SHP77 treated with DMSO at 0.1 percent for 48 hours (cell line): ENCODE results near the gene CHST2.
"Not testable (repeated sequence)": the region's sequence is repeated elsewhere in the genome, so short reads cannot be mapped to it uniquely, and the experiment has no call there.

ENCODE experiments used
- DNase-seq: peaks from one replicate; lab custom pipeline; 2025; lab: John Stamatoyannopoulos, UW

The CHST2 gene, protein sequence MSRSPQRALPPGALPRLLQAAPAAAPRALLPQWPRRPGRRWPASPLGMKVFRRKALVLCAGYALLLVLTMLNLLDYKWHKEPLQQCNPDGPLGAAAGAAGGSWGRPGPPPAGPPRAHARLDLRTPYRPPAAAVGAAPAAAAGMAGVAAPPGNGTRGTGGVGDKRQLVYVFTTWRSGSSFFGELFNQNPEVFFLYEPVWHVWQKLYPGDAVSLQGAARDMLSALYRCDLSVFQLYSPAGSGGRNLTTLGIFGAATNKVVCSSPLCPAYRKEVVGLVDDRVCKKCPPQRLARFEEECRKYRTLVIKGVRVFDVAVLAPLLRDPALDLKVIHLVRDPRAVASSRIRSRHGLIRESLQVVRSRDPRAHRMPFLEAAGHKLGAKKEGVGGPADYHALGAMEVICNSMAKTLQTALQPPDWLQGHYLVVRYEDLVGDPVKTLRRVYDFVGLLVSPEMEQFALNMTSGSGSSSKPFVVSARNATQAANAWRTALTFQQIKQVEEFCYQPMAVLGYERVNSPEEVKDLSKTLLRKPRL

DNA sequence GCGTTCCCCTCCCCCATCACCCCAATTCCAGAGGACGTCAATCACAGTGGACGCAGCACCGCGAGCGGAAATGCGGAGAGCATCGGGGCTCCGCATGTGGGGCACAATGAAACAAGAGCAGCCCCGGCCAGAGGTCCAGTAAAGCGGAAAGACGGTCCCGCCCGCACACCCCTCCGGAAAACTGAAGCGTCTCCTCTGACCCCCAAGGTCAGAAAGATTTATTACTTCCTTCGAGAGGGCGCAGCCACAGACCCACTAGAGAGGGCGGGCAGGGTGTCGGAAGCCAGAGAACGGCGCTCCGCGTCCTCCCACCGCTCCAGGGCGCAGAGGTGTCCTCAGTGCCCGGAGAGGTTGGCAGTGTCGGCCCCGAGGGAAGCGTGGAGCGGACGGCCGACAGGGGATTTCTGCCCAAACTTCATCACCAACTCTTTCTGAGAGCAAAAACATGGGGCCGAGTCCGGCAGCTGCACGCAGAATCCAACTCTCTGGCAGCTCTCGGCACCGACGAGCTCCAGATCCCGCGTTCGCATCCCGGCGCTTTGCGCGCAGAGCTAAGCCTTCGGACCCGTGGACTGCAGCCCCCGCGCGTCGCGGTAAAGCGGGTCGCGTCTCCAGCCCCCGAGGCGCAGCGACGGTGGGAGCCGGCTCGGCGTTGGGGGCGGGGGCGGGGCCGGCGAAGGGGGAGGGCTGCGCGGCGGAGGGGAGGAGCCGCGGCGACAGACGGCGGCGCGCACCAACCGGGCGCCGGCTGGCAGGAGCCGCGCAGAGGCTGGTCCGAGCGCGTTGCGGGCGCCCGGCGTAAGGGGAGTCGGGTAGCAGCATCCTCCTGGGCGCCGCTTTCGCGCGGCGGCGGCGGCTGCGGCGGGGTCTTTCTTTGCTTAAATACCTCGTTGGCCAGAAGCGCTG lies at the start of gene CHST2:
TSS of gene CHST2 (plus strand) at position 763 of the 906 bp plus-strand sequence. CDS start 1,046 bp downstream, outside the sequence.
- no peak for DNase-seq

DNA sequence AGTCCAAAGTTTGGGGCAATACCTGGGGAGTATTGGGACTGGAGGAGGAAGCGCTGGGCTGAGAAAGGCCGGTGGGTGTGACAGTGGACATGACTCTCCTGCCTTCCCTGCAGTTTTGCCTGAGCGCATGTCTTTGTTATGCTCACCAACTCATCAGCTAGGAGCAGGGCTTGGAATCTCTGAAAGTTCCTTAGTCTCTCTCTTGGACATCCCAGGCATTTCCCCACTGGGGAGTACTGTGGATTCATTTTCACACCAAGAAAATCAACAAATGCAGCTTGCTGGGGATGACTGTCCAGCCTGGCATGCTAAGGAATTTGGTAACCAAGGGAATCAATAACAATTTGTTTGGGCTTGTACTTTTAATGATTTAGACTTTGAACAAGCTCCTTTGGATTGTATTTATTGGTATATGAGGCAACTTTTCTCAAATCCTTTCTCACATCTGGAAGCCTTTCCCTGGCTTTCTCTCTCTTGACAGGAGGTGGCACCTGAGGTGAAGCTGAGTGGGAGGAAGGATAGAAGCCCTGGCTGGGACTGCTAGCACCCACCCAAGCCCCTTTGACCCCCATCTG lies 48.5 kb upstream of the CHST2 start:
- DNase-seq: no peak

DNA sequence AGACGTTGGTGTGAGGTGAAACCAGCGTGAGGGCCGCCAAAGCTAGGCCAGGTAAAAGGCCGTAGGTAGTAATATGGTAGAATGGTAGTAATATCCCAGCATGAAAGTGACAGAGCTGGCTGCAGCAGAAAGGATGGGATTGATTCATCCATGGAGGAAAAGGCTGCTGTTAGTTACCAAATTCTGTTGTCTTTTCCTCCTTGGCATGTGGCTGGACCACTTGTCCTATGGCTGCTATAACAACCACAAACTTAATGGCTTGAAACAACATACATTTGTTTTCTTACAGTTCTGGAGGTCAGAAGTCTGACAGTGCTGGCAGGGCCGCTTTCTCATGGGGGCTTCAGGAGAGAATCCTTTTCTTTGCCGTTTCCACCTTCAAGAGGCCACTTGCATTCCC lies 47.8 kb upstream of the CHST2 start:
- no peak for DNase-seq

DNA sequence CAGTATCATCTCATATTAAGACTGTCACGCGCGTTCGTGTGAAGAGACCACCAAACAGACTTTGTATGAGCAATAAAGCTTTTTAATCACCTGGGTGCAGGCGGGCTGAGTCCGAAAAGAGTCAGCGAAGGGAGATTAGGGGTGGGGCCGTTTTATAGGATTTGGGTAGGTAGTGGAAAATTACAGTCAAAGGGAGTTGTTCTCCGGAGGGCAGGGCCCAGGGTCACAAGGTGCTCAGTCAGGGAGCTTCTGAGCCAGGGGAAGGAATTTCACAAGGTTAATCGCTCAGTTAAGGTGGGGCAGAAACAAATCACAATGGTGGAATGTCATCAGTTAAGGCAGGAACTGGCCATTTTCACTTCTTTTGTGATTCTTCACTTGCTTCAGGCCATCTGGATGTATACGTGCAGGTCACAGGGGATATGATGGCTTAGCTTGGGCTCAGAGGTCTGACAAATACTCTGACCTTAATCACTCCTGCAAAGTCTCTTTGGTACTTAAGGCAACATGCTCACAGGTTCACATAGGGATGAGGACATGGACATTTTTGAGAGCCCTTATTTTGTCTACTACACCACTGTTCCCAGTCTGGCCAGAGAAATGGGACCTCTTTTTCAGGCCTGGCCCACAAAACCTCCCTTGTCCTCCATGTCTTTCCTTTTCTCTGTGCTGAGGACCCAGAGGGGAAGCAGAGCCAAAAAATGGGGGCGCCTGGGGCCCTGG lies 47.1 kb upstream of the CHST2 start:
- not testable (repeated sequence) for DNase-seq

DNA sequence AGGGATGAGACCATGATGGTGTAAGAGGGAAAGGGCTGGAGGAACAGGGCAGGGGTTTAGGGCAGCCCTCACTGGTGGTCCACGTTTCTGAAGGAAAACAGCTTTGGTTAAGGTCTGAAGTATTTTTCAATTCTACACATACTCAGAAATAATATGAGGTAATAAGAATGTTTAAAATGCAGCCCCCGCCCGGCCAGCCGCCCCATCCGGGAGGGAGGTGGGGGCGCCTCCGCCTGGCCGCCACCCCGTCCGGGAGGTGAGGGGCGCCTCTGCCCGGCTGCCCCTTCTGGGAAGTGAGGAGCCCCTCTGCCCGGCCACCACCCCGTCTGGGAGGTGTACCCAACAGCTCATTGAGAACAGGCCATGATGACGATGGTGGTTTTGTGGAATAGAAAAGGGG lies 46.0 kb upstream of the CHST2 start:
- not testable (repeated sequence) for DNase-seq

DNA sequence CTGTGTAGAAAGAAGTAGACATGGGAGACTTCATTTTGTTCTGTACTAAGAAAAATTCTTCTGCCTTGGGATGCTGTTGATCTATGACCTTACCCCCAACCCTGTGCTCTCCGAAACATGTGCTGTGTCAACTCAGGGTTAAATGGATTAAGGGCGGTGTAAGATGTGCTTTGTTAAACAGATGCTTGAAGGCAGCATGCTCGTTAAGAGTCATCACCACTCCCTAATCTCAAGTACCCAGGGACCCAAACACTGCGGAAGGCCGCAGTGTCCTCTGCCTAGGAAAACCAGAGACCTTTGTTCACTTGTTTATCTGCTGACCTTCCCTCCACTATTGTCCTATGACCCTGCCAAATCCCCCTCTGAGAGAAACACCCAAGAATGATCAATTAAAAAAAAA lies 45.6 kb upstream of the CHST2 start:
- not testable (repeated sequence) for DNase-seq

DNA sequence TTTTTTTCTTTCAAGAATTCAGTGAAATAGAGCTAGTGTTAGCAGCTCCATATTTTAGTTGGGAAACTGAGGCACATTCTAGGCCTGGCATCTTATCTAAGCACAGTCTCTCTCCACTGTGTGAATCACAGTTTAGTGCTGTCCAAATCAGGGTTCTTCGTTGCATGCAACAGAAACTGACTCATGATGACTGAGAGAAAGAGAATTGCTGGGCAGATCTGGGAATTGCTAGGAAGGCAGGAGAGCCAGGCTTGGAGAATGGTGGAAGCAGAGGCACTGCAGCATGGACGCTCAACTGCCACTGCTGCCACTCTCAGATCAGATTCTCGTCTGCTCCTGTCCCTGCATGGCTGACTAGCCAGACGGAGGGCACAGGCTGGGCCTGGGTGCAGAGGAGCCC lies 40.7 kb upstream of the CHST2 start:
- DNase-seq: no peak

DNA sequence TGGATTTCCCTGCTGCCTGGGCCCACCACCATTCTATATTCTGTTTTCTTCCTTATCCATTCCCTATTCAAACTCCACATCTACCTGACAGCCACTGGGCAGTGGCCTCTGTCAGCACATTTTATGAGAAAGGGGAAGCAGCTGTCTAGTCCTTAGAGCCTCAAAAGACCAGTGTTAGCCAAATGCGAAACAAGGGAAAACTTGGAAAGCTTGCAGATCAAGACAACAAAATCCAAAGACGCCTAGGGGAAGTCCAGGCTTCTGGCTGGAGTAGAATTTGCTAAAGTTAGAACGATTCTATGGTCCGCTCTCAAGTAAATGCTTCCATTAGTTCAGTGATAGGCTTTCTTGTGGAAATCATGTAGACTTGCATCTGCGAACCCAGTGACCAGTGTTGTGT lies 39.4 kb upstream of the CHST2 start:
- DNase-seq: no peak

DNA sequence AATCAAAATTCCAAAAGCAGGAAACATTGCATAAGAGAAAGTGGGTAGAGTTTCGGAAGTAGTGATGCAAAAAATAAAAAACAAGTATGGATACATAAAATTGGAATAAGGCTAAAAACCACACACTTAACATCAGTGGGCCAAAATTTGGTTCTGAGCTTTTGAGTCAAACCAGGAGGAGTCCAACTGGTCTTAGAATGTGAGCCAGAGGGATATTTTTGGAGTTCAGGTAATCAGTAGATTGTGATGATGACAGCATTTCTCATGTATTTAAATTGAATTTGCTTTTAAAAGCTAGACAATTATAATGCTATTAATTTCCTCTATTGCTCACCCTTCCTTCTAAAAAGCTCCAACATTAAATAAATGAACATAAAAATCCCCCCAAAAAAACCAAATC lies 38.2 kb upstream of the CHST2 start:
- DNase-seq: no peak

DNA sequence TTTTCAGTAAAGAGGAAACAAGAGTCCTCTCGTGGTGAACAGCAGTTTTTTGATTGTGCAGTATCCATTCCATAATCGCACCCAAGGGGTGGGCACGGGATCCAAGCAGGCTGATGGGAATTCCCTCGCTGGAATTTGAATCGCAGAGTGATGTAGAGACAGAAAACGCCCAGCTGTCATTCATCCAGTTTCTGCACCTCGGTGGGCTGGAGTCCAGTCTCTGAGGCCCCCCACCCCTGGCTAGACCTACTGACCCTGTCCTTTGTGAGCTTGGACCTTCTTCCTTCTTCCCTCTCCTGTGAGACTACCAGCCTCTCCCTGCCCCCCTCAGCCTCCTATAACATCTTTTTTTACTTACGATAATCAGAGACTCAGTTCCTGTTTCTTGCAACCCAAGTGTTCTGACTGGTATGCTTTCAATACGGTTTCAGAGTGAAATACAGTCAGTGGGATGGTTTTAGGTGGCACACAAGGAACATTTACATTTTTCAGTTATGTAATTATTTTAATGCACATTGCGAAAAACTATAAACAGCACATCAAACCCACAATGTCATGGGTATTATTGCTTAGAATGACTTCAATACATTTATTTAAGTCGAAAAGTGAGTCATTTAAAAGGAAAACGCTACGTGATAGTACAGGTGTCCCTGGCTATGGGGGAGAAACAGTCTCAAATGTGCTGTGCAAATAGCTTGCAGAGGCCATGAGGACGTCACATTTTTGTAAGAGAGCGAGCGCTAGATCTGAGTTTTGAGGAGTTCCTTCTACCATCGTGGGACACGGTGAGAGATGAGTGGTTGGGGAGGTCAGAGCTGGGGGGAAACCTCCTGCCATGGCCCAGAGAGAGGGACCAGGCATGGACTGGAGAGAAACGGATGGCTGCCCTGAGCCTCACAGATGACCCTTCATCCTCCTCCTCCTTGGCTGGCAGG lies 37.5 kb upstream of the CHST2 start:
- no peak for DNase-seq

DNA sequence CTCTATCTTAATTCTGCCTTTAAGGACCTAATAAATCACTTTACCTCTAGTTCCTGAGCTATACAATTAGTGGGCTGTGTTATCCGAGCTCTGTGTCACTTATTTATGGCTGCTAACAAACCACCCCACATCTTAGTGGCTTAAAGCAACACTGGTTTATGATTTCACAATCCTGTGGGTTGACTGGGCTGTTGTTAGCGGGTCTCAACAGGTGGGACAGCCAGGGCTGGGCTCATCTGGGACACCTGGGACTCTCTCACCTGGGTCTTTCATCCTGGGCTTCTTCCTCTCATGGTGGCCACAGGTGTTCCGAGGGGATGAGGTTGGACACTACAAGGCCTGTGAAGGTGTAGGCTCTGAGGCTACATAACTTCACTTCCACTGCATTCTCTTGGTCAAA lies 35.8 kb upstream of the CHST2 start:
- no peak for DNase-seq

DNA sequence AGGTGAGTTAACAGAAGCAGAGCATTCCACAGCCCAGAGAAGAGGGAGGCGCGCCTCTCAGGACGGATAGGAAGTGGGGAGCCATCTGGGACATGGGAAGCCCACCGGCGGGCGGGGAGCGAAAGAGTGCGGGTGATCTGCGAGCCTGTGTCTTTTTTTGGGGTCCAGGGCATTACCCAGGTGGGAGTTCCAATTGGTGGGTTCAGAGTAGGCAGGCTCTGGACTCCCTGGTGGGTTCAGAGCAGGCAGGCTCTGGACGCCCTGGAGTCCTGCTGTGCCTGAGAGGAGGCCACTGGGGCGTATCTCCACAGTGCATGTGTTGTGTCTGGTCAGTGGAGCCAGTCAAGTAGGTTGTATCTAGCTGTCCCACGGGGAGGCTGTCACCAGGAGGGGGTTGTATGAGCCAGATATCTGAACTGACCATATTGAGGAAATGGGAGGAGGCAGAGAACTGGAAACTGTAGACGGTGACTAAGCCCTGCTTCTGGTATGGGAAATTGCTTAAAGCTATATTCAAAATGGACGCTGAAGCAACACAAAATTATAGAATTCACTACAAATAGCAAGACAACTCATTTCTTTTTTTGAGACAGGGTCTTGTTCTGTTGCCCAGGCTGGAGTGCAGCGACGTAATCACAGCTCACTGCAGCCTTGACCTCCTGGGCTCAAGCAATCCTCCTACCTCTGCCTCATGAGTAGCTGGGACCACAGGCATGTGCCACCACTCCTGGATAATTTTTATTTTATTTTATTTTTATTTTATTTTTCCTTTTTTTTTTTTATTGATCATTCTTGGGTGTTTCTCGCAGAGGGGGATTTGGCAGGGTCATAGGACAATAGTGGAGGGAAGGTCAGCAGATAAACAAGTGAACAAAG lies 34.5 kb upstream of the CHST2 start:
- DNase-seq: no peak

DNA sequence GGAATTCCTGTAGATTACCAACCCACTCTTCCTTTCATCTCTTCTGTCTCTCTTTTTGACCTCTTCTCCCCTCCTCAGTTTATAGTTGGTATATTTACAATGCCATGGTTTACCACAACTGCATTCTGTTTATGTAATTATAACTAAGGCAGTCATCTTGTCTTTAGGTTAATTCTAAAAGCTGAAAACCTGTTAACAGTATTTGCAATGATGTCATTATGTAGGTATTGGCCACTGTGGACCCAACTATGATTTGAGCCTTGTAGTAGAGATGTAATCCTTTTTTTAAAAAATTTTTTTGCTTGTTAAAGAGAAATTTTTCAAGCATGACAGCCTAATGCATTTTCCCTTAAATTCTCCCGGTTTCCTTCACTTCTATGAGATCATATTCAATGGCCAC lies 30.7 kb upstream of the CHST2 start:
- DNase-seq: no peak

DNA sequence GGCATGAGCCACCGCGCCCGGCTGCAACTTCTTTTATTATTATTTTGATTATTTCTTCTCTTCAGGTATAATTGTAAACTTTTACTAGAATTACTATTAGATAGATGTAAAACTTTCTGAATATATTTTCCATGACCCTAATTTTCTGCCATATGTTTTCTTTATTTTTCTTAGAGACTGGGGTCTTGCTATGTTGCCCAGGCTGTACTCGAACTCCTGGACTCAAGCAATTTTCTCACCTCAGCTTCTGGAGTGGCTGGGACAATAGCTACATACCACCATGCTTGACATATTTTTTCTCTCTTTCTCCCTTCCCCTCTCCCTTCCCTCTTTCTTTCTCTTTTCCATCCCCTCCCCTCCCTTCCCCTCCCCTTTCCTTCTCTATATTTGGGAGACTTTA lies 29.6 kb upstream of the CHST2 start:
- no peak for DNase-seq

DNA sequence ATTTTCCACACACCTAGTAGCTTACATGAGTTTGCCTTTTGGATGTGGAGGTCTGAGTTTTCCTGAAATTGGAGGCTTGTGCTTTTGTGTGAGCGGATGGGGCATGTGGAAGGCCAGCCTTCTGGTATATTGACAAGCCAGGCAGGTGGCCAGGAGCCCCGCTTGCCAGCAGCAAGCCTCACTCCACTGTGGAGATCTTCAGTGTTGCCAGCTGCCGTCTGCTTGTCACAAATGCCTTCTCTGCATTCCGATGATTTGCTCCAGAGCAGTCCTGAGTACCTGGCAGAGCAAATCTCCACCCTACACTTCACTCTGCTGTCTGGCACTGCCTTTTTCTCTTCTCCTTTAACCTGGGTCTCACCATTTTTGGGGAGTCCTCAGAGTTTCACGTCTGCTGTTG lies 29.1 kb upstream of the CHST2 start:
- no peak for DNase-seq

DNA sequence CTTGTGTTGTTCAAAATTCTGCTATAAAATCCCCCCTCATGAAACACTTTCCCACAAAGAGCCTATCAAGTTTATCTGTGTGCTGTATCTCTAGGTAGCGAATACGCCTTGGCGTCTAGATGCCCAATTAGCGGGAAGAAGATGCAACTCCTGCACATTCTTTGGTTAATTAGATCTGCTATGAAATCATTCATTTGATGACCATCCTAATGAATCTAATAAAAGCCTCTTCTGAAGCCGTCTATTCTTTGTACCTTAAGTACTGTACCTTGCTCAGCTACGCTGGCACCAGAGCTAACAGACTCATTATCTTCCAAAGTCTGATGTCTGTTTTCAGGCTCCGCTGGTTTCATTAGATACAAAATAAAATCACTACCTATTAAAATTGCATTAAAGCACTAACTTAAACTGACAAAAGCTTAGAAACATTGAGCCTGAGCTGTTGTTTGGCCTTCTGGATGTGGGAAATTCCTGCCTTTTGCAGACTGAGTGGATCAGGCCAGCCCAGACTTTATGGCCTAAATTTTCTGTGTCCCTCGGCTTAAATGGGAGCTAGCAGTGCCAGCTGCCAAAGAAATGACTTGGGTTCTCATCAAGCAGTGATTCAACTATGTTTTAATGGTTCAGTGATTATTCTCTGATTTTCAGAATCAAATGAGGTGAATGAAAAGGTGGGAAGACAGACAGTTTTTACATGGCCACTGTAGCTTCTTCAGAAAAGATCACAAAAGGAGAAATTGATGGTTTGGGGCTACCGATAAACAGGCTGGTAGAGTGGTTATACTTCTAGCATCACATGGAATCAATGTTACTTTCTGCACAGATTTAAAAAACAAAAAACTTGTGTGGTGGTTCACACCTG lies 28.4 kb upstream of the CHST2 start:
- no peak for DNase-seq

DNA sequence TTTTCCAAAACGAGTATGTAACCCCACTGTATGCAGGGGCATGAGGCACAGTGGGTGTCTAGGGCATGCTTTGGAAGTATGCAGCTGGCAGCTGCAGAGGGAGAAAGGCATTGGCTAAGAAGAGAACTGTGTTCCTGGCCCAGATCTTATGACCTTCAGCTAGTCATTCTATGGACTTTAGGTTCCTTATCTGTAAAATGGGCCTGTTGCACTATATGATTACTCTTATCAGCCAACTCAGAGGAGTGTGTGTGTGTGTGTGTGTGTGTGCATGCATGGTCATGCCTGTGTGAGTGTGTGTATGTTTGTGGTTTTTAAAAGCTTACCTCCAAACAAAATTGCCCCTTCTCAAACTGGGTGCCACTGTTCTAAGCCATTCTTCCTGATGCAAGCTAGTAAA lies 27.4 kb upstream of the CHST2 start:
- no peak for DNase-seq

DNA sequence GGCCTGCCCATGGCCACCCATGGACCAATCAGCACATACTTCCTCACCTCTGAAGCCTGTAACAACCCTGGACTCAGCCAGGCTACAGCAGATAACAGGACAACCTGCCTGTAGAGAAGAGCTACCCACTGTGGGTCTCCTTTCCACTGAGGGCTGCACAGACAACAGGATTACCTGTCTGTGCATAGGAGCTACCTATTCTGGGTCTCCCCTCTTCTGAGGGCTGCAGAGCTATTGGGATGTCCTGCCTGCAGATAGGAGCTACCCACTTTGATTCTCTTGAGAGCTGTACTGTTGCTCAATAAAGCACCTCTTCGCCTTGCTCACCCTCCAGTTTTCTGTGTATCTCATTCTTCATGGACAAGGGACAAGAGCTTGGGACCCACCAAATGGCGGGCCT lies 23.8 kb upstream of the CHST2 start:
- no peak for DNase-seq
